Astrocyte of the spinal cord (primary cell): Measurements from ENCODE around the gene OLFML3.

Source experiments
- DNase-seq: peaks from one replicate; pipeline ENCODE4 v3.0.0; 2011; ENCODE audit warnings: low read depth, low spot score
- H3K4me3 ChIP-seq: 2 replicates; pipeline ENCODE4 v1.5.1; 2011; ENCODE audit warnings: low read depth, mild to moderate bottlenecking, low read length, moderate library complexity
- in situ Hi-C: cut with HindIII; loops from 2 replicates; pipeline ENCODE4 v1.10.0; 2017; ENCODE audit warnings: low sequenced_read_pairs
- TF ChIP-seq, protein P1 (sequence below): IDR thresholded peaks from 2 replicates; pipeline ENCODE4 v1.5.1; 2012; ENCODE audit warnings: low read depth, mild to moderate bottlenecking, low read length, inconsistent platforms

OLFML3 gene

GRCh38 chr1:113987259-113987658, 8.0 kb downstream of the OLFML3 start:
- TF ChIP-seq, protein P1, sequence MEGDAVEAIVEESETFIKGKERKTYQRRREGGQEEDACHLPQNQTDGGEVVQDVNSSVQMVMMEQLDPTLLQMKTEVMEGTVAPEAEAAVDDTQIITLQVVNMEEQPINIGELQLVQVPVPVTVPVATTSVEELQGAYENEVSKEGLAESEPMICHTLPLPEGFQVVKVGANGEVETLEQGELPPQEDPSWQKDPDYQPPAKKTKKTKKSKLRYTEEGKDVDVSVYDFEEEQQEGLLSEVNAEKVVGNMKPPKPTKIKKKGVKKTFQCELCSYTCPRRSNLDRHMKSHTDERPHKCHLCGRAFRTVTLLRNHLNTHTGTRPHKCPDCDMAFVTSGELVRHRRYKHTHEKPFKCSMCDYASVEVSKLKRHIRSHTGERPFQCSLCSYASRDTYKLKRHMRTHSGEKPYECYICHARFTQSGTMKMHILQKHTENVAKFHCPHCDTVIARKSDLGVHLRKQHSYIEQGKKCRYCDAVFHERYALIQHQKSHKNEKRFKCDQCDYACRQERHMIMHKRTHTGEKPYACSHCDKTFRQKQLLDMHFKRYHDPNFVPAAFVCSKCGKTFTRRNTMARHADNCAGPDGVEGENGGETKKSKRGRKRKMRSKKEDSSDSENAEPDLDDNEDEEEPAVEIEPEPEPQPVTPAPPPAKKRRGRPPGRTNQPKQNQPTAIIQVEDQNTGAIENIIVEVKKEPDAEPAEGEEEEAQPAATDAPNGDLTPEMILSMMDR, result no peak
- no peak for DNase-seq
- in situ Hi-C loops, result no loop called here
- no peak overlapping the region for H3K4me3 ChIP-seq

DNA sequence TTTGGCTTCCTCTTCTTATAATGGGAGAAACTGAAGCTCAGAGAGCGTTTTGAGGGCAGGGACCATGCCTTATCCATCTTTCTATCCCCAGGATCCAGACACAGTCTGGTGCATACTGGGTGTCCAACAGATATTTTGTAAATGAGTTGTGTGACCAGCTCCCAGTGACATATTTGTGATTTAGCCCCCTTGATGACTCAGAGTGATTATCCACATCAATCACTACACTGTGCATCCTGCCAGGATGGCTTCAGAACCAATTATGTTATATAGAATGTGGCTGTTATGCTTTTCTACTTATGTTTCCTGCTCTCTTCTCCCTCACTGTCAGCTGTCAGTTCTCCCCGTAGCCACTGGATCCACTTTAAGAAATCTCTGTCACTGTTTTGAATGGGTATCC, 11.3 kb downstream of the OLFML3 start:
- H3K4me3 ChIP-seq, result no peak overlapping the region
- TF ChIP-seq, protein P1, result no peak
- DNase-seq, result no peak
- in situ Hi-C loops, result no loop called here

- no peak for DNase-seq
- in situ Hi-C loops, result no loop called here
- TF ChIP-seq, protein P1, result no peak
- no peak overlapping the region for H3K4me3 ChIP-seq
These were observed 11.7 kb downstream of the OLFML3 start for GRCh38 chr1:113990961-113991360.

GRCh38 chr1:113991467-113991997, 12.3 kb downstream of the OLFML3 start:
- in situ Hi-C loops, result no loop called here
- TF ChIP-seq, protein P1, result no peak
- no peak for DNase-seq
- H3K4me3 ChIP-seq, result no peak overlapping the region

DNA sequence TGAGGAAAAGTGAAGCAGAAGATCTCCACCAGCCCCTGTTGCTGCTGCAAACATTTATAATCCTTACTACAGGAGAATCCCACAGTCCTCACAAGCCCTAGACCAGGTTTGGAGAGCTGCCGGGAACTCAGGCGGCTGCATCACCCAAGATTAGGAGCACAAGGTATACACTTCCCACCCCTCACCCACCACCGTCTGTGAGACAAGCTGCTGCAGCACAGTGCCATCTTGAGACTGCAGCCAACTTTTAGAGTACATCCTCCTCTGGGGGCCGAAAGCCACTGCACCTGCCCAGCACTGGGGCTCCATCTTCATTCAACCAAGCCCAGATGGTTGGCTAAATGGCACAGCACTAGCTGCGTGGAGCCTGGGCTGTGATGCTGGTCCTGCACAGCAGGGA, 13.8 kb downstream of the OLFML3 start:
- TF ChIP-seq, protein P1, result no peak
- H3K4me3 ChIP-seq, result no peak overlapping the region
- no peak for DNase-seq
- in situ Hi-C loops, result no loop called here

GRCh38 chr1:113993766-113994165, 14.5 kb downstream of the OLFML3 start:
- TF ChIP-seq, protein P1, result no peak
- DNase-seq, result no peak
- H3K4me3 ChIP-seq, result no peak overlapping the region
- in situ Hi-C loops, result no loop called here

DNA sequence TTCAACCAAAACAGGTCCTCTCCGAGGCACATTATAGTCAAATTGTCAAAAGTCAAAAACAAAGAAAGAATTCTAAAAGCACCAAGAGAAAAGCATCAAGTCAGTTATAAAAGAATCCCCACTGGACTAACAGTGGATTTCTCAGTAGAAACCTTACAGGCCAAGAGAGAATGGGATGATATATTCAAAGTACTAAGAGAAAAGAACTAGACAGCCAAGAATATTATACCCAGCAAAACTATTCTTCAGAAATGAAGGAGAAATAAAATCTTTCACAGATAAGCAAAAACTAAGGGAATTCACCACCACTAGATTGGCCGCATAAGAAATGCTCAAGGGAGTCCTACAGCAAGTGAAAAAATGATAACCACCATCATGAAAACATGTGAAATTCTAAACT, 16.1 kb downstream of the OLFML3 start:
- no peak for DNase-seq
- H3K4me3 ChIP-seq, result no peak overlapping the region
- in situ Hi-C loops, result no loop called here
- TF ChIP-seq, protein P1, result no peak
